Erythroblast (primary cell): ENCODE results near the gene GAS5.

Source experiments
- DNase-seq, 2 experiments: peaks; one replicate each; lab custom pipeline; 2025; lab: John Stamatoyannopoulos, UW
- GATA1 ChIP-seq: IDR thresholded peaks from 2 replicates; pipeline ENCODE4 v1.6.1; 2011; ENCODE audit warnings: low read depth, mild to moderate bottlenecking, control low read depth, low read length, moderate library complexity
- POLR2A ChIP-seq: IDR thresholded peaks from 2 replicates; pipeline ENCODE4 v1.6.1; 2011; ENCODE audit warnings: mild to moderate bottlenecking, low read length

GAS5 gene

GRCh38 chr1:173827611-173828010 lies 40.2 kb downstream of the GAS5 start:
- TF ChIP-seq POLR2A: no peak
- TF ChIP-seq GATA1: no peak
- DNase-seq: no peak

GRCh38 chr1:173824315-173825081 lies 43.3 kb downstream of the GAS5 start, which contains the start of the genes CENPL and DARS2:
Gene CENPL, minus strand, starts transcription at chr1:173824883. Its CDS starts 13,584 bp downstream, at chr1:173811299.
Gene DARS2, plus strand, starts transcription at chr1:173824673. Its CDS starts 557 bp downstream, at chr1:173825230.
- TF ChIP-seq POLR2A: peak; percentile 93
- TF ChIP-seq GATA1: no peak
- DNase-seq: peak; percentile 98 to 99

GRCh38 chr1:173823781-173824314 lies 43.9 kb downstream of the GAS5 start:
- no peak for TF ChIP-seq POLR2A
- DNase-seq: no peak

GRCh38 chr1:173821680-173822079 lies 46.1 kb downstream of the GAS5 start:
- peak in 1 of 2 experiments; percentile 11 for DNase-seq
- no peak for TF ChIP-seq POLR2A
- TF ChIP-seq GATA1: no peak

GRCh38 chr1:173818459-173818858 lies 49.3 kb downstream of the GAS5 start:
- DNase-seq: no peak
- TF ChIP-seq GATA1 (no peak), POLR2A (no peak)
